GM23338 (cell line): ENCODE data around the gene SHOX. TPM values are rescaled to one million over a fixed set of nuclear protein-coding genes. Genes with fewer than 3 reads are reported as not detected.

Experiments
- ATAC-seq: fragments of 200-7000 bp; cut with Tn5 transposase; 3 replicates; pipeline ENCODE4 v1.9.1; 2020
- DNase-seq: peaks from one replicate; pipeline ENCODE4 v3.0.0-alpha.2; 2015; ENCODE audit warnings: low spot score
- H2AFZ ChIP-seq: fragments of 200-600 bp; sonication (generic); 2 replicates; pipeline ENCODE4 v1.8.0; 2016; ENCODE audit warnings: antibody characterized with exemption, mild to moderate bottlenecking, moderate library complexity
- H3F3A ChIP-seq: fragments of 200-600 bp; sonication (generic); replicated peaks from 2 replicates; pipeline ENCODE4 v1.8.0; 2017; ENCODE audit warnings: antibody characterized with exemption, mixed run types, low read depth
- H3K27ac ChIP-seq: fragments of 200-600 bp; sonication (generic); 2 replicates; pipeline ENCODE4 v1.6.1; 2016; ENCODE audit warnings: low read depth
- H3K27me3 ChIP-seq: fragments of 200-600 bp; sonication (generic); 2 replicates; pipeline ENCODE4 v1.8.0; 2016; ENCODE audit warnings: mild to moderate bottlenecking, mixed run types, moderate library complexity; ENCODE audit not compliant: insufficient read depth
- H3K36me3 ChIP-seq: fragments of 200-600 bp; sonication (generic); 2 replicates; pipeline ENCODE4 v1.8.0; 2016; ENCODE audit warnings: mild to moderate bottlenecking; ENCODE audit not compliant: insufficient read depth
- H3K4me1 ChIP-seq: fragments of 200-600 bp; sonication (generic); 2 replicates; pipeline ENCODE4 v1.8.0; 2016; ENCODE audit warnings: mild to moderate bottlenecking, moderate library complexity; ENCODE audit not compliant: insufficient read depth
- H3K4me2 ChIP-seq: fragments of 200-600 bp; sonication (generic); 2 replicates; pipeline ENCODE4 v1.7.1; 2017; ENCODE audit warnings: mixed run types
- H3K4me3 ChIP-seq: fragments of 200-600 bp; sonication (generic); 2 replicates; pipeline ENCODE4 v1.6.1; 2016; ENCODE audit warnings: mixed run types
- H3K79me2 ChIP-seq: fragments of 200-600 bp; sonication (generic); replicated peaks from 2 replicates; pipeline ENCODE4 v1.8.0; 2017; ENCODE audit warnings: mild to moderate bottlenecking; ENCODE audit not compliant: insufficient read depth
- H3K9me2 ChIP-seq: fragments of 200-600 bp; sonication (generic); 2 replicates; pipeline ENCODE4 v1.8.0; 2017; ENCODE audit not compliant: insufficient read depth
- H4K20me1 ChIP-seq: fragments of 200-600 bp; sonication (generic); replicated peaks from 2 replicates; pipeline ENCODE4 v1.8.0; 2017; ENCODE audit warnings: mild to moderate bottlenecking; ENCODE audit not compliant: insufficient read depth
- H3K27ac Mint-ChIP-seq: 2 replicates; pipeline ENCODE4 v1.8.0; 2020; ENCODE audit warnings: inconsistent platforms, mild to moderate bottlenecking, moderate library complexity, mixed read lengths
- H3K27me3 Mint-ChIP-seq: 3 replicates; pipeline ENCODE4 v1.8.0; 2022; ENCODE audit warnings: low read depth, mild to moderate bottlenecking, moderate library complexity, mixed read lengths, inconsistent platforms; ENCODE audit not compliant: insufficient read depth, poor library complexity
- H3K36me3 Mint-ChIP-seq: 3 replicates; pipeline ENCODE4 v1.8.0; 2021; ENCODE audit warnings: low read depth, mild to moderate bottlenecking, inconsistent platforms, moderate library complexity, mixed read lengths
- H3K4me1 Mint-ChIP-seq: 3 replicates; pipeline ENCODE4 v1.8.0; 2020; ENCODE audit warnings: mild to moderate bottlenecking, inconsistent platforms, mixed read lengths
- H3K4me3 Mint-ChIP-seq: 3 replicates; pipeline ENCODE4 v1.8.0; 2021; ENCODE audit warnings: moderate library complexity, mild to moderate bottlenecking, inconsistent platforms, mixed read lengths
- H3K9me3 Mint-ChIP-seq: 3 replicates; pipeline ENCODE4 v1.8.0; 2020; ENCODE audit warnings: moderate library complexity, mild to moderate bottlenecking, inconsistent platforms, mixed read lengths
- CREB1 ChIP-seq: fragments of 250-450 bp; sonication (Bioruptor Pico); IDR thresholded peaks from 2 replicates; pipeline ENCODE4 v1.5.0; 2020; ENCODE audit warnings: low read depth, mild to moderate bottlenecking, moderate library complexity
- ETS1 ChIP-seq: IDR thresholded peaks from 2 replicates; pipeline ENCODE4 v1.6.1; 2016; ENCODE audit warnings: antibody characterized with exemption
- EZH2 ChIP-seq: fragments of 200-600 bp; sonication (generic); IDR thresholded peaks from one replicate; pipeline ENCODE4 v1.8.0; 2017; ENCODE audit warnings: antibody characterized with exemption, mild to moderate bottlenecking, low read depth; ENCODE audit not compliant: unreplicated experiment
- EZH2phosphoT487 ChIP-seq: fragments of 200-600 bp; sonication (generic); IDR thresholded peaks from one replicate; pipeline ENCODE4 v1.8.1; 2018; ENCODE audit warnings: antibody characterized with exemption; ENCODE audit not compliant: unreplicated experiment
- JUNB ChIP-seq: IDR thresholded peaks from one replicate; pipeline ENCODE4 v1.6.1; 2016; ENCODE audit warnings: antibody characterized with exemption; ENCODE audit not compliant: unreplicated experiment
- NANOG ChIP-seq: IDR thresholded peaks from 2 replicates; pipeline ENCODE4 v1.6.1; 2016; ENCODE audit warnings: antibody characterized with exemption, borderline replicate concordance
- POLR2AphosphoS5 ChIP-seq: IDR thresholded peaks from 2 replicates; pipeline ENCODE4 v1.6.1; 2016; ENCODE audit warnings: antibody characterized with exemption, low read depth
- REST ChIP-seq: IDR thresholded peaks from one replicate; pipeline ENCODE4 v1.6.1; 2018; ENCODE audit warnings: antibody characterized with exemption; ENCODE audit not compliant: unreplicated experiment
- STAT1 ChIP-seq: IDR thresholded peaks from one replicate; pipeline ENCODE4 v1.6.1; 2016; ENCODE audit warnings: antibody characterized with exemption; ENCODE audit not compliant: unreplicated experiment
- ZNF114 ChIP-seq: fragments of 250-450 bp; sonication (Bioruptor Pico); IDR thresholded peaks from 2 replicates; pipeline ENCODE4 v1.5.0; 2020; ENCODE audit warnings: mild to moderate bottlenecking, moderate library complexity
- ZNF331 ChIP-seq: fragments of 250-450 bp; sonication (Bioruptor Pico); IDR thresholded peaks from 2 replicates; pipeline ENCODE4 v1.5.0; 2020; ENCODE audit warnings: low read depth, mild to moderate bottlenecking, moderate library complexity
- polyA plus RNA-seq: library from polyadenylated mRNA; unstranded; fragments of >200 nt; fragmentation: Nextera tagmentation; extraction: Ambion mirVana; gene quantifications from 2 replicates; pipeline ENCODE4 v1.2.1, GENCODE V29; 2016
- total RNA-seq: library from RNA; depleted of rRNA; stranded (reverse); fragments of >200 nt; shearing (Covaris generic); gene quantifications from 2 replicates; pipeline ENCODE4 v1.2.3, GENCODE V29; 2014
- TF ChIP-seq, protein P1 (sequence below): fragments of 250-450 bp; sonication (Bioruptor Pico); IDR thresholded peaks from 2 replicates; pipeline ENCODE4 v1.5.0; 2020; ENCODE audit warnings: mild to moderate bottlenecking, moderate library complexity
- TF ChIP-seq, protein P2 (sequence below), 2 experiments: fragments of 200-600 bp in 1 of 2; sonication (generic) in 1 of 2; conservative IDR thresholded peaks; 2 replicates each; pipeline versions ENCODE4 v1.5.1 to v1.6.1; 2016 to 2017; ENCODE audit warnings: antibody characterized with exemption in 2 of 2, low read depth in 2 of 2, mild to moderate bottlenecking in 2 of 2, moderate library complexity in 1 of 2

The SHOX gene
- total and polyA plus RNA-seq, 2 experiments from 2014 or later: not detected

GRCh38 chrX:703466-703865 lies 72.9 kb downstream of the SHOX start:
- Mint-ChIP-seq H3K9me3 (peaks cover 100% of the 10 kb centered on the region), H3K27me3 (no peaks in the 10 kb centered on the region), H3K27ac (no peak overlapping the region), H3K36me3 (peaks cover 51% of the 10 kb centered on the region), H3K4me3 (no peak overlapping the region), H3K4me1 (no peaks in the 10 kb centered on the region)
- H3K9me2 ChIP-seq: no peaks in the 10 kb centered on the region
- H3K27me3 ChIP-seq: no peaks in the 10 kb centered on the region
- H3K36me3 ChIP-seq: no peaks in the 10 kb centered on the region
- H4K20me1 ChIP-seq: no peaks in the 10 kb centered on the region
- H3K4me2 ChIP-seq: no peak overlapping the region
- no peak overlapping the region for H3K4me3 ChIP-seq
- H3K27ac ChIP-seq: no peak overlapping the region
- H3K4me1 ChIP-seq: no peaks in the 10 kb centered on the region
- DNase-seq (no peak), ATAC-seq (no peak)
- TF ChIP-seq, protein P1, sequence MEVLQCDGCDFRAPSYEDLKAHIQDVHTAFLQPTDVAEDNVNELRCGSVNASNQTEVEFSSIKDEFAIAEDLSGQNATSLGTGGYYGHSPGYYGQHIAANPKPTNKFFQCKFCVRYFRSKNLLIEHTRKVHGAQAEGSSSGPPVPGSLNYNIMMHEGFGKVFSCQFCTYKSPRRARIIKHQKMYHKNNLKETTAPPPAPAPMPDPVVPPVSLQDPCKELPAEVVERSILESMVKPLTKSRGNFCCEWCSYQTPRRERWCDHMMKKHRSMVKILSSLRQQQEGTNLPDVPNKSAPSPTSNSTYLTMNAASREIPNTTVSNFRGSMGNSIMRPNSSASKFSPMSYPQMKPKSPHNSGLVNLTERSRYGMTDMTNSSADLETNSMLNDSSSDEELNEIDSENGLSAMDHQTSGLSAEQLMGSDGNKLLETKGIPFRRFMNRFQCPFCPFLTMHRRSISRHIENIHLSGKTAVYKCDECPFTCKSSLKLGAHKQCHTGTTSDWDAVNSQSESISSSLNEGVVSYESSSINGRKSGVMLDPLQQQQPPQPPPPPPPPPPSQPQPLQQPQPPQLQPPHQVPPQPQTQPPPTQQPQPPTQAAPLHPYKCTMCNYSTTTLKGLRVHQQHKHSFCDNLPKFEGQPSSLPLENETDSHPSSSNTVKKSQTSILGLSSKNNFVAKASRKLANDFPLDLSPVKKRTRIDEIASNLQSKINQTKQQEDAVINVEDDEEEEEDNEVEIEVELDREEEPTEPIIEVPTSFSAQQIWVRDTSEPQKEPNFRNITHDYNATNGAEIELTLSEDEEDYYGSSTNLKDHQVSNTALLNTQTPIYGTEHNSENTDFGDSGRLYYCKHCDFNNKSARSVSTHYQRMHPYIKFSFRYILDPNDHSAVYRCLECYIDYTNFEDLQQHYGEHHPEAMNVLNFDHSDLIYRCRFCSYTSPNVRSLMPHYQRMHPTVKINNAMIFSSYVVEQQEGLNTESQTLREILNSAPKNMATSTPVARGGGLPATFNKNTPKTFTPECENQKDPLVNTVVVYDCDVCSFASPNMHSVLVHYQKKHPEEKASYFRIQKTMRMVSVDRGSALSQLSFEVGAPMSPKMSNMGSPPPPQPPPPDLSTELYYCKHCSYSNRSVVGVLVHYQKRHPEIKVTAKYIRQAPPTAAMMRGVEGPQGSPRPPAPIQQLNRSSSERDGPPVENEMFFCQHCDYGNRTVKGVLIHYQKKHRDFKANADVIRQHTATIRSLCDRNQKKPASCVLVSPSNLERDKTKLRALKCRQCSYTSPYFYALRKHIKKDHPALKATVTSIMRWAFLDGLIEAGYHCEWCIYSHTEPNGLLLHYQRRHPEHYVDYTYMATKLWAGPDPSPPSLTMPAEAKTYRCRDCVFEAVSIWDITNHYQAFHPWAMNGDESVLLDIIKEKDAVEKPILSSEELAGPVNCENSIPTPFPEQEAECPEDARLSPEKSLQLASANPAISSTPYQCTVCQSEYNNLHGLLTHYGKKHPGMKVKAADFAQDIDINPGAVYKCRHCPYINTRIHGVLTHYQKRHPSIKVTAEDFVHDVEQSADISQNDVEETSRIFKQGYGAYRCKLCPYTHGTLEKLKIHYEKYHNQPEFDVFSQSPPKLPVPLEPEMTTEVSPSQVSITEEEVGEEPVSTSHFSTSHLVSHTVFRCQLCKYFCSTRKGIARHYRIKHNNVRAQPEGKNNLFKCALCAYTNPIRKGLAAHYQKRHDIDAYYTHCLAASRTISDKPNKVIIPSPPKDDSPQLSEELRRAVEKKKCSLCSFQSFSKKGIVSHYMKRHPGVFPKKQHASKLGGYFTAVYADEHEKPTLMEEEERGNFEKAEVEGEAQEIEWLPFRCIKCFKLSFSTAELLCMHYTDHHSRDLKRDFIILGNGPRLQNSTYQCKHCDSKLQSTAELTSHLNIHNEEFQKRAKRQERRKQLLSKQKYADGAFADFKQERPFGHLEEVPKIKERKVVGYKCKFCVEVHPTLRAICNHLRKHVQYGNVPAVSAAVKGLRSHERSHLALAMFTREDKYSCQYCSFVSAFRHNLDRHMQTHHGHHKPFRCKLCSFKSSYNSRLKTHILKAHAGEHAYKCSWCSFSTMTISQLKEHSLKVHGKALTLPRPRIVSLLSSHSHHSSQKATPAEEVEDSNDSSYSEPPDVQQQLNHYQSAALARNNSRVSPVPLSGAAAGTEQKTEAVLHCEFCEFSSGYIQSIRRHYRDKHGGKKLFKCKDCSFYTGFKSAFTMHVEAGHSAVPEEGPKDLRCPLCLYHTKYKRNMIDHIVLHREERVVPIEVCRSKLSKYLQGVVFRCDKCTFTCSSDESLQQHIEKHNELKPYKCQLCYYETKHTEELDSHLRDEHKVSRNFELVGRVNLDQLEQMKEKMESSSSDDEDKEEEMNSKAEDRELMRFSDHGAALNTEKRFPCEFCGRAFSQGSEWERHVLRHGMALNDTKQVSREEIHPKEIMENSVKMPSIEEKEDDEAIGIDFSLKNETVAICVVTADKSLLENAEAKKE (CRISPR knock-in tag): no peak
- no peak for TF ChIP-seq POLR2AphosphoS5
- no peak for TF ChIP-seq ETS1
- TF ChIP-seq NANOG: no peak
- TF ChIP-seq CREB1 (CRISPR knock-in tag): no peak
- no peak for TF ChIP-seq ZNF331 (CRISPR knock-in tag)
- TF ChIP-seq, protein P2, sequence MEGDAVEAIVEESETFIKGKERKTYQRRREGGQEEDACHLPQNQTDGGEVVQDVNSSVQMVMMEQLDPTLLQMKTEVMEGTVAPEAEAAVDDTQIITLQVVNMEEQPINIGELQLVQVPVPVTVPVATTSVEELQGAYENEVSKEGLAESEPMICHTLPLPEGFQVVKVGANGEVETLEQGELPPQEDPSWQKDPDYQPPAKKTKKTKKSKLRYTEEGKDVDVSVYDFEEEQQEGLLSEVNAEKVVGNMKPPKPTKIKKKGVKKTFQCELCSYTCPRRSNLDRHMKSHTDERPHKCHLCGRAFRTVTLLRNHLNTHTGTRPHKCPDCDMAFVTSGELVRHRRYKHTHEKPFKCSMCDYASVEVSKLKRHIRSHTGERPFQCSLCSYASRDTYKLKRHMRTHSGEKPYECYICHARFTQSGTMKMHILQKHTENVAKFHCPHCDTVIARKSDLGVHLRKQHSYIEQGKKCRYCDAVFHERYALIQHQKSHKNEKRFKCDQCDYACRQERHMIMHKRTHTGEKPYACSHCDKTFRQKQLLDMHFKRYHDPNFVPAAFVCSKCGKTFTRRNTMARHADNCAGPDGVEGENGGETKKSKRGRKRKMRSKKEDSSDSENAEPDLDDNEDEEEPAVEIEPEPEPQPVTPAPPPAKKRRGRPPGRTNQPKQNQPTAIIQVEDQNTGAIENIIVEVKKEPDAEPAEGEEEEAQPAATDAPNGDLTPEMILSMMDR (conservative IDR thresholded peaks at IDR 0.05; ENCODE audit: low read depth in 2 of 2): no peak
- TF ChIP-seq JUNB: no peak
- no peak for TF ChIP-seq STAT1
- TF ChIP-seq EZH2phosphoT487: no peak
- no peak for TF ChIP-seq EZH2
- TF ChIP-seq REST: no peak
- TF ChIP-seq ZNF114 (CRISPR knock-in tag): no peak
- H3K79me2 ChIP-seq: no peaks in the 10 kb centered on the region
- H3F3A ChIP-seq: no peaks in the 10 kb centered on the region
- no peak overlapping the region for H2AFZ ChIP-seq
